Germinal center (tissue), 1 donor: Measurements from ENCODE around the gene PKN2.
"Not testable (repeated sequence)": the region's sequence is repeated elsewhere in the genome, so short reads cannot be mapped to it uniquely, and the experiment has no call there.

Experiments used
- DNase-seq: peaks from one replicate; pipeline ENCODE4 v3.0.0; 2012; ENCODE audit warnings: mixed read lengths, low spot score

Gene PKN2

DNA sequence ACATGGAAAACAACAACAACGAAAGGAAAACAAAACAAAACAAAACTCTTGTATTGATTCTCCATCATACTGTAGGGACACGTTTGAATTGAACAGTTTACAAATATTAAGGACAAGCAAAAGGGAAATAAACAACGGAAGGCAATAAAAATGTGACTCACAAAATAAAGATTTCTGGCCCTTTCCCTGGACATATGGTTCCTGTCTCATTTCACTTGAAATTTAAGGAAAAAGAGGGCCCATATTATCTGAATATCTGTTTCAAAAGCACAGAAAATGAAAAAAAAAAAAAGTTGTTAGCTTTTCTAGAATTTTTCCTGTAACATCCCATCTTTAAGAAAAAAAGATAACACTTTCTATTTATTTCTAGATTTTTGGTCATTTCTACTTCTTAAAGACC is 3.6 kb upstream of the PKN2 start:
- DNase-seq, result no peak

DNA sequence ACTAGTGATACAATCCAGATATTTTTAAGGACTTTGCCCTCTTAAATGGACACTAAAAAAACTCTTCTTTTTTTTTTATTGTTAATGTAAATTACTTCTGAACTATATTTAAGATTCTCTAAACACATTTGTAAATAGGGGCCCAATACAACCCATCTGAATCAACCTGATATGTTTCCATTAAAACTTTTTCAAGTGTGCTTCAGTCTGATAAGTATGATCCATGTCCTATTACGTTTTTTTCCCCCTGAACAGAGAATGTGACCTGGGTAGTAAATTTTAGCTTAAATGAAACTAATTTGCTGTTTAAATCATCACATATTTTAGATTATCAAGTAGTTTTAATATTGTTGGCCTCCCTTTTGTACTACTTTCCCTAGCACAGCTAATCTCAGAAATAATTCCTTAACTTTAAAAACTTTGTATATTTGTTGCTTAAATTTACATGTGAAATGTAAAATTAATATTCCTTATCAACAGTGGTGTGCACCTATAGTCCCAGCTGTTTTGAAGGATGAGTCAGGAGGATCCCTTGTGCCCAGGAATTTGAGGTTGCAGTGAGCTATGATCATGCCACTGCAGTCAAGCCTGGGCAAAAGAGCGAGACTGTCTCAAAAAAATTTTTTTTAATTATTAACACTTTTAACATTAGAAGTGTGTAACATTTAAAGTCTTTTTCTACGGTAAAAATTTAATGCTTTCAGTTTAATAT is 3.0 kb upstream of the PKN2 start:
- DNase-seq, result no peak

DNA sequence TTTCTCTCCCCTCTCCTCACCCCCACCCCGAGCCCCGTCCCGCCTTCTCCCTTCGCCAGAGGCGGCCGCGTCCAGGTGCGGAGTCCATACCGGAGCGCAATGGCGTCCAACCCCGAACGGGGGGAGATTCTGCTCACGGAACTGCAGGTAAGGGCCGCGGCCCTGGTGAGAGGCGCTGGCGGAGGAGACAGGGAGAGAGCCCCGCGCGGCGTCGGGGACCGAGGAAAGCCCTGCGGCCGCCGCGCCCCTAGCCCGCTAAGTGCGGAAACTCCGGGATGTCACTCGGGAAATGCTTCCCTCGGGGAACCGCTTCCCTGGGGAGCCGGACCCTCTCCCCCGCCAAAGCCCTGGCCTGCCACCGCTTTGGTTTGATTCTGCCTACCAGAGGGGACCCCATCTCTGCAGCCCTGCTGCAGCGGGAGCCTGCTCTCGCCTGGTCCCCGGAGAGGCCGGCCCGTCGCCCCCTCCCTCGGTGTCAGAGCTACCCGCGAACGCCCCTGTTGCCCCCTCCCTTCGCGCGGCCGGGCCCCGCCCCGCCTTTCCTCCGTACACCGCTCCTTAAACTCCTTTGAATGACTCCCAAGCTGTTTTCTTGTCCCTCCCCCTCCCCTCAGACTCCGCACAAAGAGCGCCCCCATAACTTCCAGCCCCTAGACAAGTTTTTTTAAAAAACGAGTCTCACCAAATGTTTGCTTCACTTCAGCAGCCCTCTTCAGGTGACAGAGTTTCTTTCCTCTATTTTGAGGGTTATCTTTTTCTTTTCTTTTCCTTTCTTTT is 597 bp downstream of the PKN2 start:
- peak; percentile 61 for DNase-seq

DNA sequence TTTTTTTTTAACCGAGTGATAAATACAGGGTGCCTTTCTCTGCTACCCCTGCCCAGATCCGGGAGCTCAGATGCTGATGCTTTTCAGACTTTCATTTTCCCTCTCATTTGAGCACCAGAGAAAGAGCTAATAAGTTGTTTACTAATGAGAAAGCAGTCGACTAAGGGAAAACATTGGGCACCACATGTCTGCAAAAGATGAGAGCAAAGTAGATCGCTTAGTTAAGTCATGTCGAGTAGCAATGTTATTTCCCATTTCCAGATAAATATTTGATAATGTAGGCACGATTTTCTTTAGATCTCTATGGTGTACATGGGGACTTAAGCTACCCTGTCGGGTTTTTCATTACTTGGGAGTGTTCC is 1.2 kb downstream of the PKN2 start:
- no peak for DNase-seq

DNA sequence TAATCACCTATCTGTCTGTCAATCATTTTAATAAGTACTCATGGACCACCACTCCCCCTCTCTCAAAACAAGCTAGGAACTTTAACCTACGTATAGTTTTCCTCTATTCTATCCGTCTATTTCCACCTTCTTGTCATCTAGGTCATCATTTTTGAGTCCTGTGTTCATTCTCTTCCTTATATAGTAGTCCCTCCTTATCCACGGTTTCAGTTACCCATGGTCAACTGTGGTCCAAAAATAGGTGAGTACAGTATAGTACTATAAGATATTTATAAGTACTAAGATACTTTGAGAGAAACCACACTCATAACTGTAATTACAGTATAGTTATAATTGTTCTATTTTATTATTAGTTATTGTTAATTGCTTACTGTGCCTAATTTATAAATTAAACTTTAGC is 7.5 kb downstream of the PKN2 start:
- DNase-seq, result no peak

DNA sequence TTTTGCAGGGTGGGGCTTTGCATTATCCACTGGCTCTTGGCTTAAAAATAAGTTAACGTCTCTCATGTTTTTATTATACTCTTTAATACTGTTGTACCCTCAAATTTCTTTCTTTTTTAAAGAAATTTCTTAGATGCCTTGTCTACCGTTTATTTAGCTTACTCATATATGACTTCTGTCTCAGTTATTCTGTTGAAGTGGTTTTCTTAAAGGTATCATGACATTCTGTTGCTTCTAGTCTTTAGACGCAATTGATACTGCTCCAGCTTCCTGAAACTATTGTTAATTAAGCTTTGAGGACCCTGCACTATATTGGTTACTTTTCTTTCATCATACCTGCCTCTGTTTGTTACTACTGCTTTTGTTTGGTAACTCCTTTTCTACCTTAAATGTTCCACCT is 11.7 kb downstream of the PKN2 start:
- no peak for DNase-seq

DNA sequence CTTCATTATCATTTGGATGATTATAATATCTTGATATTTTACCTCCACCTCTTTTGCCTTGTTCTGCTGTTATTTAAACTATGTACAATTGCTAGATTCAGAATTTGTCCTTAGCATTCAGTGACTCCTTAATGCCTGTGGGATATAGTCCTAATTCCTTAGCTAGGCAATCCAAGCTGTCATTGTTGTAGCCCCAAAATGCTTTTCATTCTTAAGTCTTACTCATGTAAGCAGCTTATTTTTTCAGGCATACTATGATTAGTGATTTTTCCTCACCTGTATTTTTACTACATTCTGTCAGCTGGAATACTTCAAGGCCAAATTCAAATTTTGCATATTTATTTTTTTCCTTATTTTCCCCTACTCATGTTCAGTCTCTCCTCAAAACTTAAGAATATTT is 13.4 kb downstream of the PKN2 start:
- no peak for DNase-seq

DNA sequence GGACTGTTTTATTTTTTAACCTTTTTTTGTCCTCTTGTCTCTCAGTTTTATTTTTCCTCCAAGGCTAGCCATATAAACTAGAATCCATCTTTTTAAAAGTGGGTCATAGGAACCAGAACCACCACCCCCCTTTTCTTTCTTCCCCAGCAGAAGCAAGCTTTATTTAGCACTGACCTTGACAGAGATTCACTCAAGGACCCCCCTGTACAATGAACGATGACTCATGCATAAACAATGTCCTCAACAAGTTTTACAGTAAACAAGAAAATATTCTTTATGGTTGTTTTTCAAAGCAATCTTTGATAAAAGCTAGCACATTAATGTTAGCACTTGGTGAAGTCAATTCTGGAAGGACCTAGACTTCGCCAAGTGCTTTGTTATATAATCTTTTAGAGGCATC is 14.1 kb downstream of the PKN2 start:
- DNase-seq, result no peak

DNA sequence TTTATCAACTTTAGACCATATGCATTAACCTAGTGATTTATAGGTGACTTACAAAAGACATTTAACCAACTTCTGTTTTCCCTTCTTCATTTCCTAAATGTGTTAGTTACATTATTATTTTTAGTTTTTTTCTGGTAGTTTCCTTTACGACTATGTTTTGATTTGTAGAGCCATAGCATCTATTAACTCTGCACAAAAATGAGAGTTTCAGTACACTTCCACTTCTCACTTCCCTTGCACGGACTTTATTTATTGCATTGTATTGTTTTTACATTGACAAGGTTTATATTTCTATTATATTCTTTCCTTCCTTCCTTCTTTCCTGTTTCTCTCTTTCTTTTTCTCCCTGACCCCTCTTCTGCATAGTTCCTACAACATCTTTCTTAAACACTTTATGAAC is 14.7 kb downstream of the PKN2 start:
- no peak for DNase-seq

DNA sequence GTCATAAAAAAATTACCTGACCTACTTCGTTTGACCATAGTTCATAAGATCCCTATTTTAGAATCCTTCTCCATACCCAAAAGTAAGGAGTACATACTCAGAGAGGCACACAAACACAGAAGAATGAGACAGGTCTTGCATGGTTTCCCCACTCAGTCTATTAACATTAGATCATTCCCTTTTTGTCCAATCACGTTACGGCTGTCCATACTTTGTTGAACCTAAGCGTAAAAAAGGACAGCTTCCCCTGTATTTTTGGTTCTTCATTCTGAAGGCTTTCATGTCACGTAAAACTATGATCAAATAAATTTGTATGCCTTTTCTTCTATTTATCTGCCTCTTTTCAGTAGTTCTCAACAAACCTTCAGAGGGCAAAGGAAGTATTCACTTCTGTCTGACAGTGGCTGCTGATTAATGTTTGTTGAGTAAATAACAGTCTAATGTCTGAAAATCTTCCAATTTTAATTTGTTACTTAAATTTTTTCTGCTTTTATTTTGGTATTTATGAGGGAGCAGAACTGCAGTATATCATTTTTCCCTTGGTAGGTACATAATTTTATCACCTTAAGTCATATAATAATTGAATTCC is 16.4 kb downstream of the PKN2 start:
- DNase-seq, result no peak

DNA sequence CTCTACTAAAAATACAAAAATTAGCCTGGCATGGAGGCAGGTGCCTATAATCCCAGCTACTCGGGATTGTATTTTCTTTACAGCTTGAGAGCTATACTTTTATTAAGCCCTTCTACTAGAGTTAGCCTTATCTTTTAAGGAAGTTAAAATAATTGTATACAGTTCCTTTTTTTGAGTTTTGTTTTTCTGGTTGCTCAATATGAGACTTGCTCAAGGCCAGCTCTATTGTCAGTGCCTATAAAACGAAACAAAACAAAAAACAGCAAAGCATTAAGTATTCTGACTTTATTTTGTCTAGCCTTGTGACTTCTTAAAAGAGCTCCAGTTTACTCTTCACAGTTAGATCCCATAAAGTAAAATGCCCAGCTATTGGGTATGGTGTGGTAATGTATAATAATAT is 17.2 kb downstream of the PKN2 start:
- peak; percentile 26 for DNase-seq

DNA sequence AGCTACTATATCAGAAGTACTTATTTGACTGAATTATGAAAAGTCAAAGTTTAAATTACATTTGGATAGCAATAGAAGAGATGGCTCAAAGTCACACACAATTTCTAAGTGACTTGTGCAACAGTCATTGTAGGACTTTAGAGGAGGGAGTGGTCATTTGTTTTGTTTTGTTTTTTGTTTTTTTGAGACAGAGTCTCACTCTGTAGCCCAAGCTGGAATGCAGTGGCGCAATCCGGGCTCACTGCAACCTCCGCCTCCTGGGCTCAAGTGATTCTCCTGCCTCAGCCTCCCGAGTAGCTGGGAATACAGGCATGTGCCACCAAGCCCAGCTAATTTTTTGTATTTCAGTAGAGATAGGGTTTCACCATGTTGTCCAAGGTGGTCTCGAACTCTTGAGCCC is 17.7 kb downstream of the PKN2 start:
- DNase-seq, result not testable (repeated sequence)

DNA sequence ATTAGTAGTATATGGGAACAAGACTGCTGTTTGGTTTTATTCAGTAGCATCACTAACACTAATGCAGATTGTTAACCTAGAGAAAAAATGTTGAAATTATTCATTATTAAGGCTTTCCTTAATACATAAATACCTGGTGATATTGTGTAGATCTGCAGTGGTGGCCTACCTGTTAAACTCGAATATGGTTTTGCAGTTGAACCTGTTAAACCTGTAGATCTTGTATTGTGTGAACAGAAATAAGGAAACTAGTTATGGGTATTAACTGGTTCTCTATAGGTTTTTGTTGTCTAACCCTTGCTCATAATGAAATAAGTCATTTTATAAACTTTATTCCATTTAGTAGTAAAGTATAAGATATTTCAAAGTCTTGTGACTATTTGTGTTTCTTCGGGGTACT is 23.9 kb downstream of the PKN2 start:
- no peak for DNase-seq

DNA sequence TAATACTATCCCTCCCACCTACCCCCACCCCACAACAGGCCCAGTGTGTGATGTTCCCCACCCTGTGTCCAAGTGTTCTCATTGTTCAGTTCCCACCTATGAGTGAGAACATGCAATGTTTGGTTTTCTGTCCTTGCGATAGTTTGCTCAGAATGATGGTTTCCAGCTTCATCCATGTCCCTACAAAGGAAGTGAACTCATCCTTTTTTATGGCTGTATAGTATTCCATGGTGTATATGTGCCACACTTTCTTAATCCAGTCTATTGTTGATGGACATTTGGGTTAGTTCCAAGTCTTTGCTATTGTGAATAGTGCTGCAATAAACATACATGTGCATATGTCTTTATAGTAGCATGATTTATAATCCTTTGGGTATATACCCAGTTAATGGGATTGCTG is 28.8 kb downstream of the PKN2 start:
- not testable (repeated sequence) for DNase-seq

DNA sequence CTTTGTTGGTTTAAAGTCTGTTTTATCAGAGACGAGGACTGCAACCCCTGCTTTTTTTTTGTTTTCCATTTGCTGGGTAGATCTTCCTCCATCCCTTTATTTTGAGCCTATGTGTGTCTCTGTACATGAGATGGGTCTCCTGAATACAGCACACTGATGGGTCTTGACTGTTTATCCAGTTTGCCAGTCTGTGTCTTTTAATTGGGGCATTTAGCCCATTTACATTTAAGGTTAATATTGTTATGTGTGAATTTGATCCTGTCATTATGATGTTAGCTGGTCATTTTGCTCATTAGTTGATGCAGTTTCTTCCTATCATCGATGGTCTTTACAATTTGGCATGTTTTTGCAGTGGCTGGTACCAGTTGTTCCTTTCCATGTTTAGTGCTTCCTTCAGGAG is 32.5 kb downstream of the PKN2 start:
- DNase-seq, result not testable (repeated sequence)

DNA sequence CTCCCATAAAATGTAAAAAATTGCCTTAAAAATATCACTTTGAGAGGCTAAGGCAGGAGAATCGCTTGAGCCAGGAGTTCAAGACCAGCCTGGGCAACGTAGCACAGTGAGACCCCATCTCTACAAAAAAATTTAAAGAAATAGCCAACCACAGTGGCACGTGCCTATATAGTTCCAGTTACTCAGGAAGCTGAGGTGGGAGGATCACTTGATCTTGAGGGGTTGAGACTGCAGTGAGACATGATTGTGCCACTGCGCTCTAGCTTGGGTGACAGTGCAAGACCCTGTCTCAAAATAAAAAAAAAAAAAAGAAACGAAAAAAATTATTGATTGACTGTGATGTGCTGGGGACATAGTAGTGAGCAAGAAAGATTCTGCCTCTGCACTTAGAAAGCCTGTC is 38.4 kb downstream of the PKN2 start:
- no peak for DNase-seq

DNA sequence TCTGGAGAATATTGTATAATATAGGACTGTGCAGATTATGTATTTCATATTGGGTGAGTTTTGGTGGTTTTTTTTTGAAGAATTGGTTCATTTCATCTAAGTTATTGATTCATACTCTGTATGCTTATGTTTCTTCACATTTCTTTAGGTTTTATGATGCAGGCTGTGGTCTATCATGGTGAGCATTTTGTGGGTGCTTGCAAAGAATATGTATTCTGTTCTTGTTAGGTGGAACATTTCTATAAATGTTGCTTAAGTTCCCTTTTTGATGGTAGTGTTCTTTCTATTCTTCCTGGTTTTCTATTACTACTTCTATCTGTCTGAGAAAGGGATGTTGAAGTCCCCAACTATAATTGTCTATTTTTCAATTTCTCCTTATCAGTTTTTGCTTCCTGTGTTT is 42.6 kb downstream of the PKN2 start:
- DNase-seq, result no peak

DNA sequence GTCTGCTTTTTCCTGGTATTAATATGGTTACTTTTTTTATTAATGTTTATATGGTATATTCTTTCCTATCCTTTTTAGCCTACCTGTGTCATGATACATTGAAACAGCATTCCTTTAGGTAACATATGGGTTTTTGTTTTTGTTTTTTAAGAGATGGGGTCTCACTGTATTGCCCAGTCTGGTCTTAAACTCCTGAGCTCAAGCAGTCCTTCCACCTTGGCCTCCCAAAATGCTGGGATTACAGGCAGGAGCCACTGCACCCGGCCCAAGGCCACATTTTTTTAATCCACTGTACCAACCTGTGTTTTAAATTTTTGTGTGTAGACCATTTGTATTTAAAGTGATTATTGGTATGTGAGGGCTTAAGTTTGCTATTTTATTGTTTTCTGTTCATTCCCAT is 43.1 kb downstream of the PKN2 start:
- DNase-seq, result no peak

DNA sequence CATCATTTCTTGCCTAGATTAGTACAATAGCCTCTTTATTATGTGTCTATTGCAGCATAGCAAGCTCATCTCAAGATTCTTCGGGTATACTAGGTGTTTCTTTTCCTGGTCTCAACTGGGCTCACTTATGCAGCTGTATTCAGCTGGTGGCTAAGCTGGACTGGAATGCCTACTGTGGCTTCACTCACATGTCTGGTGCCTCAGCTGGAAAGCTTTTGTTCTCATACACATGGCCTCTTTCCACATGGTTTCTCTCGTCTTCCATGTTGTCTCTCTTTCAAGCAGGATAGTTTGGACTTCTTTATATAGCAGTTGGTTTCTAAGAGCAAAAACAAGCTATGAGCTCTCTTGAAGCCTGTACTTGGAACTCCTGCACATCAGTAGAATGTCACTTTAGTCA is 45.2 kb downstream of the PKN2 start:
- no peak for DNase-seq

DNA sequence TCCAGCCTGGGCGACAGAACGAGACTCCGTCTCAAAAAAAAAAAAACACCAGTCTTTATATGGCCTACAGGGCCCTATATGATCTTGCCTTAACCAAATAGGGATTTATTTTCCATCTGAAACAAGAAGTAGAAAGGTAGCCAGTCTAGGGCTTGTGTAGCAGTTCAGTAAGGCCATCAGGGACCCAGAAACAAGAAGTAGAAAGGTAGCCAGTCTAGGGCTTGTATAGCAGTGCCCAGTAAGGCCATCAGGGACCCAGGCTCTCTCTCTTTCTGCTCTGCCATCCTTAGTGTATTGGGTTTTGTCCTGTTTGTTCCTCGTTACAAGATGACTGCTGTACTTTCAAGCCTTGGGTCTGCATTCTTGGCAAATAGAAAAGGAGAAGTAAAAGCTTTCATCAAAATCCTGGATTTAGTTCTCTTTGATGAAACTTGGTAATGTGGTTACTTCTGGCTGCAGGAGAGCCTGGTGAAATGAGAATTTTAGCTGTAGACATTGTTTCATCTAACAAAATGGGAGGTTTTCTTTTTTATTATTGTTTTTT is 46.1 kb downstream of the PKN2 start:
- DNase-seq, result no peak

DNA sequence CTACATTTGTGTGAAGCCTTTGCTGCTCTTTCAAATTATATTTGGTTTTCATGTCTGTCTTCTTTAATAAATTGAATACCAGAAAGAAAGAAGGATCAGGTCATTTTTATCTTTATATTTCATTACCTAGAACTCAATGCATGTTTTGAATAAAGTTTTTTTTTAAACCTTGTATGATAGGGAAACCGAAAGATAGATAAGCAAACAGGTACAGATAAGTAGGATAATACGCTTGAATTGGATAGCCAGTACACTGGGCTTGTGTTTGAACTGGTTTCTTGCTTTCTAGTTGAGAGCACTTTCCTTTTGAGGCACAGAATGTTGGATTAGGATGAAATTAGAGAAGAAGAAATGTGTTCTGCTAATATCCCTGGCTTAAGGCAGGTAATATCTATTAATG is 46.9 kb downstream of the PKN2 start:
- DNase-seq, result no peak

DNA sequence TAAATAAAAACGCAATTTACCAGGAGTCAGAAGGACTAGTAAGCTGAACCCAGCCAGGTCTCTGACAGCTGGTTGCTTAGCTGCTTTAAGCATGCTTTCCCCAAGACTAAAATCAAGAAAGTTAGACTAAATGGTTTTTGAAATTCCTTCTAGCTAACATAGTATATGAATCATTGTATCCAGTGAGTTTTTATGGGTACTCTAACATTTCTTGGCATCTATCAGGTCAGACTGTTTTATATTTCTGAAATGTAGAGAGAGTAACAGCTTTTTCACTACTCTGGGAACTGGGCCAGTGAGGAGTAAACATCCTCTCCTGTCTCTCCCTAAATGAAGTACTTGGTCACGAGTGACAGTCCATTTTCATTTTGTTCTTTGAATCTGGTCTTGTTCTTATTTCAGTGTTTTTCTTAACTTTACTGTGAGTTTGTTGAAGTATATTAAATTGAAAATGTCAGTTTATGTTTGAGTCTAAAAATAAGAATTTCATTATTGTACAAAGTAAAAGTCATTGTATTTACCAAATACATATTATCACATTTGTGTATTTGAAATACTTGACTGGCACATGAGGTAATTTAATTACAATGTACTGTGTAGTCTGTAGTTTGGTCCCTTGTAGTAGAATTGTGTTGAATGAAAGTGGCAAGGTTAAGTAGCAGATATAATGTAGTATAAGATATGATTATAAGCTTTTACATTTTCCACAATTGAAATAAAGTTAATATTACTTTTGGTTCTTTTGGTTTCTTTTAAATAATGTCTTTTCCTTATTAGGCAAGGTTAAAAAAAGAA is 47.6 kb downstream of the PKN2 start:
- no peak for DNase-seq
